A172 (cell line): ENCODE results near the gene EIF3L. TPM values are rescaled to one million over a fixed set of nuclear protein-coding genes. Genes with fewer than 3 reads are reported as not detected.
A peak's percentile ranks its signal among the peaks of the same experiment; 100 is the strongest.

Experiments used
- DNase-seq: peaks from one replicate; pipeline ENCODE4 v3.0.0-alpha.2; 2015; ENCODE audit warnings: low spot score
- total RNA-seq: library from RNA; depleted of rRNA; stranded (reverse); fragments of >200 nt; shearing (Covaris generic); gene quantifications from 2 replicates; pipeline ENCODE4 v1.2.3, GENCODE V29; 2014

Gene EIF3L
- total RNA-seq, 1 experiment from 2014 or later = 170 TPM

GRCh38 chr22:37854946-37855345 is 5.7 kb downstream of the EIF3L start:
- DNase-seq = no peak

- no peak for DNase-seq
Measured at GRCh38 chr22:37855462-37855861, 6.2 kb downstream of the EIF3L start.

- DNase-seq = no peak
Measured at GRCh38 chr22:37860796-37861421, 11.7 kb downstream of the EIF3L start.

- no peak for DNase-seq
Measured at GRCh38 chr22:37862570-37863325, 13.5 kb downstream of the EIF3L start.

GRCh38 chr22:37865510-37865909 is 16.3 kb downstream of the EIF3L start:
- DNase-seq = no peak

GRCh38 chr22:37870273-37870672 is 21.1 kb downstream of the EIF3L start:
- no peak for DNase-seq

GRCh38 chr22:37880668-37881440 is 31.6 kb downstream of the EIF3L start:
- no peak for DNase-seq

GRCh38 chr22:37884420-37884819 is 35.2 kb downstream of the EIF3L start:
- DNase-seq = no peak

- DNase-seq = peak; percentile 79
Measured at GRCh38 chr22:37887584-37888378, 38.6 kb downstream of the EIF3L start.

GRCh38 chr22:37891926-37892325 is 42.7 kb downstream of the EIF3L start:
- DNase-seq = no peak

GRCh38 chr22:37892566-37893335 is 43.5 kb downstream of the EIF3L start:
- DNase-seq = no peak

- no peak for DNase-seq
Measured at GRCh38 chr22:37893583-37893983, 44.4 kb downstream of the EIF3L start.

- DNase-seq = no peak
Measured at GRCh38 chr22:37894939-37895670, 45.9 kb downstream of the EIF3L start.

- DNase-seq = no peak
Measured at GRCh38 chr22:37896181-37896592, 47.0 kb downstream of the EIF3L start.

- no peak for DNase-seq
Measured at GRCh38 chr22:37896939-37897338, 47.7 kb downstream of the EIF3L start.

GRCh38 chr22:37897807-37898206 is 48.6 kb downstream of the EIF3L start:
- DNase-seq = no peak

- DNase-seq = peak; percentile 33
Measured at GRCh38 chr22:37898441-37899181, 49.4 kb downstream of the EIF3L start.

GRCh38 chr22:37904572-37905533 is 55.6 kb downstream of the EIF3L start:
- DNase-seq = peak; percentile 93
